ENCODE results near the gene RDX.

GRCh38 chr11:110338684-110339083, 42.3 kb upstream of the RDX start:
- TF ChIP-seq POLR2A (IDR thresholded peaks at IDR 0.05; ENCODE audit: borderline replicate concordance, extremely low read depth, insufficient read depth, insufficient read length): no peak
- TF ChIP-seq EZH2phosphoT487 (IDR thresholded peaks at IDR 0.05; ENCODE audit: borderline replicate concordance): no peak
- TF ChIP-seq MAX (IDR thresholded peaks at IDR 0.05): no peak
- TF ChIP-seq TCF7L2 (IDR thresholded peaks at IDR 0.05; ENCODE audit: borderline replicate concordance, extremely low read depth, insufficient read depth, insufficient read length): no peak
- TF ChIP-seq, protein P1, sequence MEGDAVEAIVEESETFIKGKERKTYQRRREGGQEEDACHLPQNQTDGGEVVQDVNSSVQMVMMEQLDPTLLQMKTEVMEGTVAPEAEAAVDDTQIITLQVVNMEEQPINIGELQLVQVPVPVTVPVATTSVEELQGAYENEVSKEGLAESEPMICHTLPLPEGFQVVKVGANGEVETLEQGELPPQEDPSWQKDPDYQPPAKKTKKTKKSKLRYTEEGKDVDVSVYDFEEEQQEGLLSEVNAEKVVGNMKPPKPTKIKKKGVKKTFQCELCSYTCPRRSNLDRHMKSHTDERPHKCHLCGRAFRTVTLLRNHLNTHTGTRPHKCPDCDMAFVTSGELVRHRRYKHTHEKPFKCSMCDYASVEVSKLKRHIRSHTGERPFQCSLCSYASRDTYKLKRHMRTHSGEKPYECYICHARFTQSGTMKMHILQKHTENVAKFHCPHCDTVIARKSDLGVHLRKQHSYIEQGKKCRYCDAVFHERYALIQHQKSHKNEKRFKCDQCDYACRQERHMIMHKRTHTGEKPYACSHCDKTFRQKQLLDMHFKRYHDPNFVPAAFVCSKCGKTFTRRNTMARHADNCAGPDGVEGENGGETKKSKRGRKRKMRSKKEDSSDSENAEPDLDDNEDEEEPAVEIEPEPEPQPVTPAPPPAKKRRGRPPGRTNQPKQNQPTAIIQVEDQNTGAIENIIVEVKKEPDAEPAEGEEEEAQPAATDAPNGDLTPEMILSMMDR (IDR thresholded peaks at IDR 0.05 in 2 of 3, conservative IDR thresholded peaks at IDR 0.05 in 1 of 3; ENCODE audit: borderline replicate concordance in 1 of 3, insufficient read depth in 1 of 3, low read depth in 2 of 3, low read length in 2 of 3): no peak
- TF ChIP-seq POLR2AphosphoS5 (IDR thresholded peaks at IDR 0.05; ENCODE audit: low read depth, low read length): no peak
- TF ChIP-seq REST (IDR thresholded peaks at IDR 0.05; ENCODE audit: low read depth): no peak
- TF ChIP-seq CEBPB (IDR thresholded peaks at IDR 0.05; ENCODE audit: low read depth): no peak
- TF ChIP-seq EZH2 (IDR thresholded peaks at IDR 0.05): no peak
- TF ChIP-seq ZFX (IDR thresholded peaks at IDR 0.05): no peak
